ENCODE results near the gene ASB1. TPM values are rescaled to one million over a fixed set of nuclear protein-coding genes. Genes with fewer than 3 reads are reported as not detected.

Gene ASB1
- total and polyA plus RNA-seq, 10 of the 15 experiments (the other 5 are each of a cell fraction or from before 2014, with no cell fraction given) = 5.2 to 31.2 (median 25.8) TPM

GRCh38 chr2:238383743-238384380 is 42.9 kb upstream of the ASB1 start:
- 66% methylated on average over 7 of the region's 7 CpGs for WGBS (ENCODE audit: insufficient coverage, insufficient replicate concordance, low lambda C conversion rate, missing lambda C conversion rate)
- H3K4me1 ChIP-seq (ENCODE audit: control insufficient read depth, insufficient read depth, low read length) = peaks cover 3% of the 10 kb centered on the region; the same call in 1 of the 2 replicates
- in situ Hi-C loops (cut with MboI) = no loop called here
- FAIRE-seq (peak; percentile 23), ATAC-seq (peak; percentile 26; the same call in 2 of the 3 replicates), DNase-seq (ENCODE audit: low read depth, low spot score) (no peak)
- no peak for TF ChIP-seq NRF1 (conservative IDR thresholded peaks at IDR 0.05; ENCODE audit: low read depth, low read length)
- TF ChIP-seq FOXK2 (IDR thresholded peaks at IDR 0.05) = peak; percentile 30; the same call in 1 of the 2 replicates
- 0 out of 2 replicates have a peak overlapping the region, but pooled peaks have one; percentile 31 for H3K4me3 ChIP-seq
- ChIA-PET POLR2A (no interaction called here), CTCF (no interaction called here), SMC1A (ENCODE audit: uncharacterized antibody, unreplicated experiment) (no interaction called here), RAD21 (ENCODE audit: unreplicated experiment) (no interaction called here)
- intact Hi-C loops (cut with micrococcal nuclease; ENCODE audit: unreplicated experiment) = no loop called here
- H3K36me3 ChIP-seq (ENCODE audit: control insufficient read depth in 2 of 2, insufficient read depth in 2 of 2, low read length in 1 of 2) = no peaks in the 10 kb centered on the region
- no peak overlapping the region for H3K27ac ChIP-seq (ENCODE audit: control insufficient read depth, insufficient read depth)
- H3K4me2 ChIP-seq (ENCODE audit: control insufficient read depth, insufficient read depth) = no peak overlapping the region
- no peaks in the 10 kb centered on the region for H3K9me3 ChIP-seq (replicated peaks; ENCODE audit: control insufficient read depth, insufficient read depth, low read length)
- no TSS peak for BruUV-seq (replicated peaks)
- no peak overlapping the region for H3K9ac ChIP-seq (ENCODE audit: control insufficient read depth, insufficient read depth, low read length)
- H2AFZ ChIP-seq (ENCODE audit: control insufficient read depth, low read depth, low read length) = no peak overlapping the region
- no peaks in the 10 kb centered on the region for H3K79me2 ChIP-seq (ENCODE audit: control insufficient read depth, insufficient read depth, low read length)
- no peaks in the 10 kb centered on the region for H3K27me3 ChIP-seq (replicated peaks in 1 of 2; ENCODE audit: control insufficient read depth in 2 of 2, insufficient read depth in 2 of 2, low read length in 1 of 2)
- H4K20me1 ChIP-seq (ENCODE audit: control insufficient read depth, insufficient read depth) = no peaks in the 10 kb centered on the region

GRCh38 chr2:238387332-238387731 is 39.4 kb upstream of the ASB1 start:
- CTCF ChIA-PET = interaction anchor here (0.9 to 1.0 kb wide), 2 partner anchors 17 to 419 kb away, joined by 3 to 4 read pairs; no protein-coding TSS in a partner anchor
- FAIRE-seq = no peak
- TF ChIP-seq HCFC1 (IDR thresholded peaks at IDR 0.05; ENCODE audit: low read length) (no peak), NKRF (conservative IDR thresholded peaks at IDR 0.05) (no peak), STAT3 (IDR thresholded peaks at IDR 0.05; ENCODE audit: low read depth, low read length) (no peak), EZH2 (IDR thresholded peaks at IDR 0.05; ENCODE audit: borderline replicate concordance, control insufficient read depth, low read depth, low read length) (no peak), FOXK2 (IDR thresholded peaks at IDR 0.05) (no peak), RBBP5 (conservative IDR thresholded peaks at IDR 0.05) (no peak)

More at GRCh38 chr2:238387332-238387731, 39.4 kb upstream of the ASB1 start:
- SMC1A ChIA-PET (ENCODE audit: uncharacterized antibody, unreplicated experiment) = interaction anchor here (0.6 to 1.2 kb wide), 2 partner anchors 8 to 18 kb away, joined by 3 read pairs; no protein-coding TSS in a partner anchor
- RAD21 ChIA-PET (ENCODE audit: unreplicated experiment) = no interaction called here
- no peak overlapping the region for H3K4me3 ChIP-seq
- no peaks in the 10 kb centered on the region for H3K36me3 ChIP-seq (ENCODE audit: control insufficient read depth in 2 of 2, insufficient read depth in 2 of 2, low read length in 1 of 2)
- no peak overlapping the region for H3K27ac ChIP-seq (ENCODE audit: control insufficient read depth, insufficient read depth)
- POLR2A ChIA-PET = no interaction called here
- whole genome bisulfite sequencing (ENCODE audit: insufficient coverage, insufficient replicate concordance, low lambda C conversion rate, missing lambda C conversion rate) = 71% methylated on average over 4 of the region's 4 CpGs
- H3K9me3 ChIP-seq (replicated peaks; ENCODE audit: control insufficient read depth, insufficient read depth, low read length) = no peaks in the 10 kb centered on the region
- no peak for DNase-seq (ENCODE audit: low read depth, low spot score)
- no peak overlapping the region for H2AFZ ChIP-seq (ENCODE audit: control insufficient read depth, low read depth, low read length)
- no peak overlapping the region for H3K9ac ChIP-seq (ENCODE audit: control insufficient read depth, insufficient read depth, low read length)
- H4K20me1 ChIP-seq (ENCODE audit: control insufficient read depth, insufficient read depth) = no peaks in the 10 kb centered on the region
- no peaks in the 10 kb centered on the region for H3K27me3 ChIP-seq (replicated peaks in 1 of 2; ENCODE audit: control insufficient read depth in 2 of 2, insufficient read depth in 2 of 2, low read length in 1 of 2)
- in situ Hi-C loops (cut with MboI) (no loop called here), intact Hi-C loops (cut with micrococcal nuclease; ENCODE audit: unreplicated experiment) (no loop called here)
- no TSS peak for BruUV-seq (replicated peaks)
- H3K4me1 ChIP-seq (ENCODE audit: control insufficient read depth, insufficient read depth, low read length) = no peaks in the 10 kb centered on the region
- H3K79me2 ChIP-seq (ENCODE audit: control insufficient read depth, insufficient read depth, low read length) = no peaks in the 10 kb centered on the region
- no peak for ATAC-seq
- H3K4me2 ChIP-seq (ENCODE audit: control insufficient read depth, insufficient read depth) = no peak overlapping the region

Measured in GM12878 (cell line).